Heart left ventricle (tissue), 16 donors: ENCODE results near the gene EEF1AKMT3. TPM values are rescaled to one million over a fixed set of nuclear protein-coding genes. Genes with fewer than 3 reads are reported as not detected.

Source experiments
- ATAC-seq, 4 donors: fragments of 200-7000 bp; cut with Tn5 transposase; one replicate each; pipeline ENCODE4 v1.9.1; 2020 to 2022; ENCODE audit warnings: moderate library complexity in 4 of 4, mild to moderate bottlenecking in 3 of 4, moderate number of reproducible peaks in 1 of 4
- DNase-seq, 5 donors: peaks; one replicate each; pipeline ENCODE4 v3.0.0-alpha.2; 2020
- H3K27ac ChIP-seq, 12 donors: fragments of 200-600 bp; sonication (generic) in 4 of 12; one replicate each; pipeline versions ENCODE4 v1.5.0 to v1.8.0; 2016 to 2022; ENCODE audit warnings: mild to moderate bottlenecking in 2 of 12
- H3K27me3 ChIP-seq, 9 donors: fragments of 200-600 bp; sonication (generic) in 2 of 9; one replicate each; pipeline versions ENCODE4 v1.5.1 to v1.8.0; 2016 to 2022; ENCODE audit warnings: mild to moderate bottlenecking in 3 of 9
- H3K36me3 ChIP-seq, 9 donors: fragments of 200-600 bp; sonication (generic) in 2 of 9; one replicate each; pipeline versions ENCODE4 v1.5.0 to v1.8.0; 2018 to 2022; ENCODE audit warnings: mild to moderate bottlenecking in 2 of 9
- H3K4me1 ChIP-seq, 12 donors: fragments of 200-600 bp; sonication (generic) in 4 of 12; one replicate each; pipeline versions ENCODE4 v1.5.0 to v1.8.0; 2016 to 2022; ENCODE audit warnings: mild to moderate bottlenecking in 3 of 12
- H3K4me3 ChIP-seq, 12 donors: fragments of 200-600 bp; sonication (generic) in 4 of 12; one replicate each; pipeline versions ENCODE4 v1.5.0 to v1.8.0; 2017 to 2022; ENCODE audit warnings: mild to moderate bottlenecking in 9 of 12, moderate library complexity in 4 of 12
- H3K9me3 ChIP-seq, 12 donors: fragments of 200-600 bp; sonication (generic) in 4 of 12; one replicate each; pipeline versions ENCODE4 v1.5.0 to v1.8.0; 2016 to 2022; ENCODE audit warnings: mild to moderate bottlenecking in 1 of 12
- POLR2A ChIP-seq, 2 donors: fragments of 450-650 bp; IDR thresholded peaks; one replicate each; pipeline ENCODE4 v1.6.1; 2017; ENCODE audit warnings: antibody characterized with exemption in 2 of 2, mild to moderate bottlenecking in 2 of 2, moderate library complexity in 2 of 2
- WGBS, 4 donors: extraction: QIAGEN DNeasy Blood & Tissue Kit in 2 of 4; methylation state at CpG; one replicate each; pipeline versions ENCODE4 v1.1.5 to v1.1.7; 2013 to 2018; 5-methylcytosine and 5-hydroxymethylcytosine counted together
- intact Hi-C, 10 donors: fragments of 100-400 bp; cut with DNase I; formaldehyde crosslinking; loops; one replicate each; pipeline versions ENCODE4 v1.11.1 to v1.14.2; 2022
- microRNA counts, 2 donors: library from miRNA; unstranded; fragments of <30 nt; microRNA quantifications; one replicate each; lab custom pipeline; 2016
- microRNA-seq, 4 donors: library from miRNA; unstranded; fragments of <30 nt; microRNA quantifications; one replicate each; pipeline versions ENCODE4 to v1.2.0, GENCODE V29; 2017 to 2020
- polyA plus RNA-seq, 2 donors: library from polyadenylated mRNA; stranded (reverse); fragments of 200-250 nt; gene quantifications; one replicate each; pipeline ENCODE4 v1.2.3, GENCODE V29; 2013
- total RNA-seq, 9 donors: library from RNA; depleted of rRNA in 2 of 9; stranded (reverse); fragments of >200 nt in 2 of 9; fragmentation: NEBNext Ultra II Directional in 3 of 9; extraction: Animal tissue kit (Norgen Biotek cat#: 25700) in 3 of 9; gene quantifications; one replicate each; pipeline versions ENCODE4 v1.1.0 to v1.2.4, GENCODE V29; 2016 to 2023
- TF ChIP-seq, protein P1 (sequence below), 12 donors: fragments of 200-600 bp; sonication (generic) in 4 of 12; IDR thresholded peaks; one replicate each; pipeline versions ENCODE4 v1.5.0 to v1.8.0; 2018 to 2022; ENCODE audit warnings: antibody characterized with exemption in 12 of 12, mild to moderate bottlenecking in 5 of 12
- donor health status: ischemic (EF 13 %, LVEDD 7.1; RV severe dilation, severe dysfunction).
- donor health status: healthy with polysubstance abuse.
- donor health status: DM: no; HTN: yes; CAD: no.
- donor health status: DM: no; HTN: no; CAD: no.
- donor health status: ischemic (EF 25% LVEDD 6.9; RV normal size, moderate dysfunction).
- donor health status: ischemic (EF 25% LVEDD 5.7; RV mildly dilated, moderate dysfunction).
- donor health status: healthy.
- donor health status: DM: yes; HTN: yes; CAD: no.
- donor health status: ischemic (EF 35%, LVEDD 5.7; RV mildly dilated, moderate dysfunction).
- donor health status: nonischemic (EF 11% LVEDD 7.7; RV severe dilation, severe dysfunction).
- donor health status: DM: yes; HTN: yes; CAD: no.
- donor health status: PGD.
- donor health status: ischemic (EF 29% LVEDD 5.4; RV normal size, mild dysfunction).
- donor health status: nonischemic (EF 23%, LVEDD 6.1; RV moderate dilation, normal function).

The EEF1AKMT3 gene
- total and polyA plus RNA-seq, 11 donors, result 0.84 to 4.5 (median 1.8) TPM

DNA sequence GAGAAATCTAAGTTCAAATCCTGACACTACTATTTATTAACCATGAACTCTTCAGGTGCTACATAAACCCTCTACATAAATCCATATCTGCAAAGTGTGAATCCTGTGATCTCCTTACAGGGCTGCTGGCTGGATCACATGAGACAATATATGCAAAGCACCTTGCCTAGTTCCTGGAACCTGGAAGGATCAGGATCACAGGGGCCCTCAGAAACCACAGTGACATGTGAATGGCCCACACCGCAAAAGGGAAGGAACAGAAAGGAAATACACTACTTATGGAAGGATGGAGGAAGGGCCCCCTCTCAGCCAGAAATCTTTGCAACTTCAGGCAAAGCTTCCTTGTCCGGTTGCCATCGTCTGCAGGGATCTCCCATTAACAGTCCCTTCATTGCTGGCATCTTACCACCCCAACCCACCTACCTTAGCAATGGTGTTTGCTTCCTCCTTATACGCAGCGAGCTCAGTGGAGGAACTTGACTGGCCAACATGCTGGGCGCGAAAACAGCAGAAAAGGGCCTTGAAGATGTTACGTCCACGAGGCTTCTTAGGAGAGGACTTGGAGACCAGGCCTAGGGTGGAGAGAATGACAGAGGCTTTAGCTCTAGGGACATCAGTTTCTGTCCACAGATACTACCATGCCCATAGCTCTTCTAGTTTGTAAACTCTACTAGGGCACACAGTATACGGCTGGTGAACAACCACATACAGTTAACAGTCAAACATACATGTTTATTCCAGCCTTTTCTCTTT, 56.8 kb downstream of the EEF1AKMT3 start:
- Histone ChIP-seq H3K27ac (peak overlapping the region in 3 of 12 donors; percentile 7 to 75 (median 64)), H3K36me3 (peaks cover 6 to 73% (median 57%) of the 10 kb centered on the region in 9 donors), H3K4me3 (no peak overlapping the region), H3K9me3 (no peaks in the 10 kb centered on the region), H3K27me3 (no peaks in the 10 kb centered on the region), H3K4me1 (peaks cover 17 to 81% (median 63%) of the 10 kb centered on the region in 12 donors)
- ATAC-seq, result no peak
- DNase-seq, result no peak
- WGBS, 4 donors, result 53 to 68% (median 56%) methylated on average over 10 of the region's 10 CpGs
- TF ChIP-seq, protein P1, sequence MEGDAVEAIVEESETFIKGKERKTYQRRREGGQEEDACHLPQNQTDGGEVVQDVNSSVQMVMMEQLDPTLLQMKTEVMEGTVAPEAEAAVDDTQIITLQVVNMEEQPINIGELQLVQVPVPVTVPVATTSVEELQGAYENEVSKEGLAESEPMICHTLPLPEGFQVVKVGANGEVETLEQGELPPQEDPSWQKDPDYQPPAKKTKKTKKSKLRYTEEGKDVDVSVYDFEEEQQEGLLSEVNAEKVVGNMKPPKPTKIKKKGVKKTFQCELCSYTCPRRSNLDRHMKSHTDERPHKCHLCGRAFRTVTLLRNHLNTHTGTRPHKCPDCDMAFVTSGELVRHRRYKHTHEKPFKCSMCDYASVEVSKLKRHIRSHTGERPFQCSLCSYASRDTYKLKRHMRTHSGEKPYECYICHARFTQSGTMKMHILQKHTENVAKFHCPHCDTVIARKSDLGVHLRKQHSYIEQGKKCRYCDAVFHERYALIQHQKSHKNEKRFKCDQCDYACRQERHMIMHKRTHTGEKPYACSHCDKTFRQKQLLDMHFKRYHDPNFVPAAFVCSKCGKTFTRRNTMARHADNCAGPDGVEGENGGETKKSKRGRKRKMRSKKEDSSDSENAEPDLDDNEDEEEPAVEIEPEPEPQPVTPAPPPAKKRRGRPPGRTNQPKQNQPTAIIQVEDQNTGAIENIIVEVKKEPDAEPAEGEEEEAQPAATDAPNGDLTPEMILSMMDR (IDR thresholded peaks at IDR 0.05), result no peak
- TF ChIP-seq POLR2A (IDR thresholded peaks at IDR 0.05), result no peak
- intact Hi-C loops, result no loop called here

DNA sequence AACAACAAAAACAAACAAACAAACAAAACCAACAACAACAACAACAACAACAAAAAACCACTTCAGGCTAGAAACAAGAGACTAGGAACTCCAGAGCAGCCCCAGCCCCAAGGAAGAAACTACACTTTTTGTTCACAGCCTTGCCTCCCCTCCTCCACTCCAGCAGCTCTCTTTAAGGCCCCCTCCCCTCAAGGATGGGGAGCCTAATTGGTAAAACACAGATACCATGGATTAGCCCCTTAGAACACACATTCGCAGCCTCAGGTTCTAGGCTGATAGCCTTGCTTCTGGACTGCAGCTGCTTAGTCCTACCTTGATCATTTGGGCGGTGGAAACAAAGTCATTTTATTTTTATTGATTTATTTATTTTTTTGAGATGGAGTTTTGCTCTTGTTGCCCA, 58.0 kb downstream of the EEF1AKMT3 start:
- WGBS, 4 donors, result 76 to 82% (median 81%) methylated on average over 2 of the region's 2 CpGs
- H3K9me3 ChIP-seq, result no peaks in the 10 kb centered on the region
- H3K4me3 ChIP-seq, result no peak overlapping the region
- TF ChIP-seq, protein P1 (IDR thresholded peaks at IDR 0.05), result no peak
- TF ChIP-seq POLR2A (IDR thresholded peaks at IDR 0.05), result no peak
- H3K36me3 ChIP-seq, result peaks cover 3 to 61% (median 45%) of the 10 kb centered on the region in 9 donors
- intact Hi-C loops, result loop anchor here in 3 of 10 donors (2.0 kb wide), 1 partner anchor 66 kb away; no protein-coding TSS in a partner anchor
- peak overlapping the region in 7 of 12 donors; percentile 33 to 82 (median 64) for H3K27ac ChIP-seq
- no peak for DNase-seq
- no peak for ATAC-seq
- peaks cover 24 to 90% (median 73%) of the 10 kb centered on the region in 12 donors for H3K4me1 ChIP-seq
- H3K27me3 ChIP-seq, result no peaks in the 10 kb centered on the region

MicroRNAs encoded within 50 kb of the gene (microRNA counts, 767-probe panel; counts per million panel counts)
- 4,409 to 4,653 counts per million in 2 donors for microRNA hsa-miR-26a-5p (lab: Ali Mortazavi, UCI)

Small RNAs within 50 kb of the gene (microRNA-seq; reads per million reads assigned to microRNA genes)
- gene MIR26A2, result 163 to 1,006 (median 682) reads per million in 4 donors
- 0 to 0.60 (median 0) reads per million in 4 donors for gene MIR6759

Other genes starting within 250 kb of the EEF1AKMT3 start
- gene MBD6, start 249.8 kb upstream of the EEF1AKMT3 start, total RNA-seq, result 10 to 100 TPM; 13.1 to 43.3 (median 30.1) TPM
- 10 to 100 TPM; 11.4 to 17.2 TPM for gene MBD6, start 249.8 kb upstream of the EEF1AKMT3 start, polyA plus RNA-seq
- gene DCTN2, start 225.4 kb upstream of the EEF1AKMT3 start, total RNA-seq, result 100 to 1,000 TPM in 5 of 9 donors, 10 to 100 TPM in 4; 84.4 to 159 (median 109) TPM
- 100 to 1,000 TPM in 1 of 2 donors, 10 to 100 TPM in 1; 62.3 to 228 TPM for gene DCTN2, start 225.4 kb upstream of the EEF1AKMT3 start, polyA plus RNA-seq
- under 1 TPM in 6 of 9 donors, not detected in 3; 0.07 to 0.31 (median 0.17) TPM for gene KIF5A, start 222.6 kb upstream of the EEF1AKMT3 start, total RNA-seq
- under 1 TPM; 0.06 to 0.08 TPM for gene KIF5A, start 222.6 kb upstream of the EEF1AKMT3 start, polyA plus RNA-seq
- 10 to 100 TPM; 12.9 to 31.0 (median 17.0) TPM for gene PIP4K2C, start 181.4 kb upstream of the EEF1AKMT3 start, total RNA-seq
- 10 to 100 TPM in 1 of 2 donors, 1 to 10 TPM in 1; 4.6 to 22.6 TPM for gene PIP4K2C, start 181.4 kb upstream of the EEF1AKMT3 start, polyA plus RNA-seq
- 10 to 100 TPM; 15.6 to 30.7 (median 22.4) TPM for gene DTX3, start 167.8 kb upstream of the EEF1AKMT3 start, total RNA-seq
- 10 to 100 TPM; 16.3 to 28.3 TPM for gene DTX3, start 167.8 kb upstream of the EEF1AKMT3 start, polyA plus RNA-seq
- gene ARHGEF25, start 161.2 kb upstream of the EEF1AKMT3 start, total RNA-seq, result 10 to 100 TPM in 4 of 9 donors, 1 to 10 TPM in 5; 5.5 to 11.5 (median 9.5) TPM
- gene ARHGEF25, start 161.2 kb upstream of the EEF1AKMT3 start, polyA plus RNA-seq, result 10 to 100 TPM; 10.2 to 20.3 TPM
- gene B4GALNT1, start 139.4 kb upstream of the EEF1AKMT3 start, total RNA-seq, result 1 to 10 TPM; 1.9 to 8.8 (median 5.9) TPM
- 1 to 10 TPM; 2.6 to 5.1 TPM for gene B4GALNT1, start 139.4 kb upstream of the EEF1AKMT3 start, polyA plus RNA-seq
- 100 to 1,000 TPM in 7 of 9 donors, 10 to 100 TPM in 2; 93.4 to 188 (median 130) TPM for gene OS9, start 78.5 kb upstream of the EEF1AKMT3 start, total RNA-seq
- gene OS9, start 78.5 kb upstream of the EEF1AKMT3 start, polyA plus RNA-seq, result 100 to 1,000 TPM in 1 of 2 donors, 10 to 100 TPM in 1; 89.4 to 196 TPM
- gene AGAP2, start 33.9 kb upstream of the EEF1AKMT3 start, total RNA-seq, result 10 to 100 TPM in 2 of 9 donors, 1 to 10 TPM in 7; 4.2 to 12.0 (median 5.5) TPM
- gene AGAP2, start 33.9 kb upstream of the EEF1AKMT3 start, polyA plus RNA-seq, result 1 to 10 TPM; 3.9 to 8.6 TPM
- 10 to 100 TPM; 27.2 to 59.3 (median 31.4) TPM for gene TSPAN31, start 27.6 kb upstream of the EEF1AKMT3 start, total RNA-seq
- 10 to 100 TPM; 31.1 to 41.2 TPM for gene TSPAN31, start 27.6 kb upstream of the EEF1AKMT3 start, polyA plus RNA-seq
- gene CDK4, start 20.3 kb upstream of the EEF1AKMT3 start, total RNA-seq, result 10 to 100 TPM; 38.1 to 62.1 (median 50.2) TPM
- gene CDK4, start 20.3 kb upstream of the EEF1AKMT3 start, polyA plus RNA-seq, result 10 to 100 TPM; 23.4 to 81.9 TPM
- 10 to 100 TPM; 11.3 to 18.9 (median 13.3) TPM for gene MARCHF9, start 17.5 kb upstream of the EEF1AKMT3 start, total RNA-seq
- 10 to 100 TPM; 13.6 to 15.8 TPM for gene MARCHF9, start 17.5 kb upstream of the EEF1AKMT3 start, polyA plus RNA-seq
- under 1 TPM in 5 of 9 donors, not detected in 4; 0.16 to 0.77 (median 0.19) TPM for gene CYP27B1, start 5.5 kb upstream of the EEF1AKMT3 start, total RNA-seq
- under 1 TPM; 0.11 to 0.19 TPM for gene CYP27B1, start 5.5 kb upstream of the EEF1AKMT3 start, polyA plus RNA-seq
- 10 to 100 TPM in 3 of 9 donors, 1 to 10 TPM in 5, under 1 TPM in 1; 0.95 to 16.6 (median 7.7) TPM for gene METTL1, start 509 bp upstream of the EEF1AKMT3 start, total RNA-seq
- gene METTL1, start 509 bp upstream of the EEF1AKMT3 start, polyA plus RNA-seq, result 10 to 100 TPM in 1 of 2 donors, 1 to 10 TPM in 1; 9.4 to 28.5 TPM
- gene TSFM, start 10.2 kb downstream of the EEF1AKMT3 start, total RNA-seq, result 10 to 100 TPM; 38.8 to 62.5 (median 45.4) TPM
- 10 to 100 TPM; 37.6 to 80.8 TPM for gene TSFM, start 10.2 kb downstream of the EEF1AKMT3 start, polyA plus RNA-seq
- 1 to 10 TPM; 1.3 to 6.2 (median 2.4) TPM for gene AVIL, start 46.1 kb downstream of the EEF1AKMT3 start, total RNA-seq
- gene AVIL, start 46.1 kb downstream of the EEF1AKMT3 start, polyA plus RNA-seq, result 1 to 10 TPM; 1.9 to 2.1 TPM
- gene CTDSP2, start 74.1 kb downstream of the EEF1AKMT3 start, total RNA-seq, result 100 to 1,000 TPM in 3 of 9 donors, 10 to 100 TPM in 6; 69.9 to 191 (median 89.3) TPM
- 10 to 100 TPM; 28.0 to 68.4 TPM for gene CTDSP2, start 74.1 kb downstream of the EEF1AKMT3 start, polyA plus RNA-seq
- 1 to 10 TPM; 1.8 to 7.4 (median 5.3) TPM for gene ATP23, start 169.0 kb downstream of the EEF1AKMT3 start, total RNA-seq
- gene ATP23, start 169.0 kb downstream of the EEF1AKMT3 start, polyA plus RNA-seq, result 10 to 100 TPM in 1 of 2 donors, 1 to 10 TPM in 1; 8.1 to 10.4 TPM